ENCODE data around the gene ECHDC1.
A peak's percentile ranks its signal among the peaks of the same experiment; 100 is the strongest.
"Not testable (repeated sequence)": the region's sequence is repeated elsewhere in the genome, so short reads cannot be mapped to it uniquely, and the experiment has no call there.

The ECHDC1 gene

DNA sequence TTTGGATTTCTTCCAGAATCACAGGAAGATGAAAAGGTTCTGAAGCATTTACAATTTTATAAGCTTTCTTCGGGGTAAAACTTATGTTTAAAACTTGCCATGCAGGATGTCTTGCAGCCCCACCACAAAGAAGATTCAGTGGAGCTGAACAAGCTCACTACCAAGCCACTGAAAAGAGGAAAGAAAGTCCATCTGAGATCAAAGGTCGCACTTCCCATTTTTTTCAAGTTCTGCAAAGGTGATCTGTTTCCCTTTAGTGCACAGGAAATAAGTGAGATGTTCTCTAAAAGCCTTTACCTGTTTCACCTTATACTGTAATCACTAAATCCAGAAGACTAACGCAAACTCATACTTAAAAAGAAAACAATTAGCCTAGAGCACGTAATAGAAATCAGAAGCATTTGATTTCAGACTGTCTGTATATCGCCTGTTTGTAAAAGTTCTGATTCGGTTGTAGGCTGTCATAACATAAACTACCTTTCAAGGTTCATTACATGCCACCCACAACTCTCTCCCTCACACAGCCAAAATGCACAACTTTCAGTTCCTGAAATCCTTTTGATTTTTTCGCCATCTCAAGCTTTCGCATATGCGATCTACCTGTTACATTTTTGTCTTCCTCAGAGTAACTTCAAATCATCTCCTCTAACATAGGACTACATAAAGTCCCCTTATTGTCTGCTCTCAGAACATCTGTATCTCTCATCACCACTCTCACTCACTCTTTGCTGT is 1.8 kb downstream of the ECHDC1 start:
- FAIRE-seq = no peak

GRCh38 chr6:127340171-127340570 is 3.2 kb downstream of the ECHDC1 start:
- FAIRE-seq = no peak

- FAIRE-seq = no peak
These were observed 4.5 kb downstream of the ECHDC1 start for GRCh38 chr6:127338936-127339335.

GRCh38 chr6:127332383-127332961 is 10.9 kb downstream of the ECHDC1 start:
- FAIRE-seq = no peak

DNA sequence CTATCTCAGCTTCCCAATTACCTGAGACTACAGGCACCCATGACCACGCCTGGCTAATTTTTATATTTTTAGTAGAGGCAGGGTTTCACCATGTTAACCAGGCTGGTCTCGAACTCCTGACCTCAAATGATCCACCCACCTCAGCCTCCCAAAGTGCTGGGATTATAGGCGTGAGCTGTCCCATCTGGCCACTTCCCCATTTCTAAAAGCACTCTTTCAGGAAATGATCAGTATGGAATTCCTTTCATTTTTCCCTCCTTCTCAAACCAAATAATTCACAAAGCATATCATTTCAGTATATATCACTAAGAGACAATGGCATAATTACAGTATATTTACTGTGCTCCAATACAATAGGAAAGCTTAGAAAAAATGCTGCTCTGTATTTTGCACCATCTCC is 12.2 kb downstream of the ECHDC1 start:
- FAIRE-seq = not testable (repeated sequence)

DNA sequence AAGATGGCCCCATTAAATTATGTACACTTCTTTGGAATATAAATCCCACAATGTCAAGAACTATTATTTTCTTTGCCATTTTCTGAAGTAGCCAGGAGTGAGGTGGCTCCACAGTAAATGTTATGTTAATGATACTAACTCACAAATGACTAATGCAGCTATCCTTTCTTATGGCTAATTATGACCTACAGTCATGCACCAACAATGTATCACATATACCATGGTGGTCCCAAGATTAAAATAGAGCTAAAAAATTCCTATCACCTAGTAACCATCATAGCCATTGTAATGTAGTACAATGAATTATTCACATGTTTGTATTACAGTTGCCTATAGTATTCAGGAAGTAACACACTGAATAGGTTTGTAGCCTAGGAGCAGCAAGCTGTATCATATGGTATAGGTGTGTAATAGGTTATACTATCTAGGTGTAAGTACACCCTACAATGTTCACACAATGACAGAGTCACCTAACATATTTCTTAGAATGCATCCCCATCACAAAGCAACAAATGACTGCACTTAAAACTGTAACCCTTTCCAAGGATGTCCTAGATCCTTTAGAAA is 15.3 kb downstream of the ECHDC1 start:
- no peak for FAIRE-seq

DNA sequence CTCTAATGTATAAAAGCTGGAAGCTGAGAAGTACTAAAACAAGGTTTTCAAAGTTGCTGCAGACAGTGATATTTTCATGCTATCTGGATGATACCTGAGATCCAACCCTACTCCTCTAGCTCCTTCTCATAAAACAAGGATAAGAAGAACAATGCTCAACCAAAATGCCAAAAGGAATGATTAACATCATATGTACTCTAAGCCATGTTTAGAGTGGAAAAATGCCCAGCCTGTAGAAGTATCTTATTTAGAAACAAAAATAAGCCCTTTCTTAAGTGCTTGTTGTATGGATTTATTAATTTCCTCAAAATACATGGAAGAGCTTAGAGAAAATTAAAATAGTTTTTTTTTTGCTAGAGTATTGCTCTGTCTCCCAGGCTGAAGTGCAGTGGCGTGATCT is 23.7 kb downstream of the ECHDC1 start:
- no peak for FAIRE-seq

- no peak for FAIRE-seq
These were observed 25.9 kb downstream of the ECHDC1 start for GRCh38 chr6:127317388-127318128.

DNA sequence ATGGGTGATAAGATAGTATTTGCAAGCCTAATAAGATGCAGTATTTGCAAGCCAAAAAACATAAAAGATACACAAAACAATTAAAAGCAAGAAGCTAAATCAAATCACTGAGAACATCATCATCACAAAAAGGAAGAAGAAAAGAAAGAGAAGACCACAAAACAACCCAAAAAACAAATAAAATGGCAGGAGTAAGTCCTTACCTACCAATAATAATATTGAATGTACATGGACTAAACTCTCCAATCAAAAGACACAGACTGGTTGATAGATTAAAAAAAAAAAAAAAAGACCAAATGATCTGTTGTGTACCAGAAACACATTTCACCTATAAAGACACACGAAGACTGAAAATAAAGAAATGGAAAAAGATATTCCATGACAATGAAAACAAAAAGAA is 37.7 kb downstream of the ECHDC1 start:
- FAIRE-seq = no peak

- no peak for FAIRE-seq
These were observed 39.5 kb downstream of the ECHDC1 start for GRCh38 chr6:127303917-127304316.

DNA sequence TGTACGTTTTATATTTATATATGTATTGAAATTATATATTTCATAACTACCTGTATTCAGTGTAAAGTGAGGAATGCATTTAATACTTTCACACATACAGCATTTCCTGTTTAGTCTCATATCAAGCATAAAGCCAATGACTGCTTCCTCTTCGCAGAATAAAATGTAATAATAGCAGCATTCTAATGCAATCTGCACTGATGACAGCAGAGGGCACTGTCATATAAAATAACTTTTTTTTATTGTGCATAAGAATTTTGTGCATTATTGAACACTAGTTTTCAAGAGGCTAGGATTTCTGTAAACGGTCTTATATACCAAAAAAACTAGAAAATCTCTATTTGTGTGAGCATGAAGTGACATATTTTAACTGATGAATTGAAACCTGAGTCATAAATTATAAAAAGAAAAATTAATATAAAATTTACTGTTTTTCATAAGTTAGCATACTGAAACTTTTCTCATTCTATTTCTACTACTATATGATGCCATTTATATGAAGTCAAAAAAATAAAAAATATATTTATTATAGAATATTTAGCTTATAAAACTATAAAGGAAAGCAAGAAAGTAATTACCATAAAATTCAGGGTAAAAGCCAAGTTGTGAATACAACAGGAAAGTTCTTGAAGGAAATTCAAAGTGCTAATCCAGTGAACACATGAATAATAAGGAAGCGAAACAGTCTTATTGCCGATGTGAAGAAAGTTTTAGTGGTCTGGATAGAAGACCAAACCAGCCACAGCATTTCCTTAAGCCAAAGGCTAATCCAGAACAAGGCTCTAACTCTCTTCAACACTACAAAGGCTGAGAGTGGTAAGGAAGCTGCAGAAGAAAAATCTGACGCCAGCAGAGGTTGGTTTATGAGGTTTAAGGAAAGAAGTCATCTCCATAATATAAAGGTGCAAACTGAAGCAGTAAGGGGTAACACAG is 40.4 kb downstream of the ECHDC1 start:
- FAIRE-seq = peak; percentile 73

DNA sequence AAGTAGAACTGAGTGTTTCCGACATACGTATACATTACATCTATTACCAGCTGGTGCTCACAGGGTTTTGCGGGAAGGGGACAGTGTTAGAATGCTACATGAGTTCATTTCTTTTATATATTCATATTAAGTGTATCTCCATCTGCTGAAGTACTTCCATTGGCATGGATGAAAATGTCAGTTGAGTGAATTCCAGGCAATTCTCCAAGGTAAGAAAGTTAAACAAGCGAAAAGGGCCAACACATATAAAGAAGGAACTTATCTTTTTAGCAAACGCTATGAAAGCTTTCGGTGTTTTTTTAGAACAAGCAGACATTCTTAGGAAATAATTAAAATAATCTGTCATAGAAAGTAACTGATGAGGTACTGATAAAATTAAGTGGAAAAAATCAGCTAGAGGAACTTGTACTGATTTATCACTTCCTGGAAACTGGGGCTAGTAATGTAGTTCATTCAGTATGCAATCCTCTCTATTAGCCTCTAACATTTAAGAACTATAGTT is 42.2 kb downstream of the ECHDC1 start:
- FAIRE-seq = no peak

DNA sequence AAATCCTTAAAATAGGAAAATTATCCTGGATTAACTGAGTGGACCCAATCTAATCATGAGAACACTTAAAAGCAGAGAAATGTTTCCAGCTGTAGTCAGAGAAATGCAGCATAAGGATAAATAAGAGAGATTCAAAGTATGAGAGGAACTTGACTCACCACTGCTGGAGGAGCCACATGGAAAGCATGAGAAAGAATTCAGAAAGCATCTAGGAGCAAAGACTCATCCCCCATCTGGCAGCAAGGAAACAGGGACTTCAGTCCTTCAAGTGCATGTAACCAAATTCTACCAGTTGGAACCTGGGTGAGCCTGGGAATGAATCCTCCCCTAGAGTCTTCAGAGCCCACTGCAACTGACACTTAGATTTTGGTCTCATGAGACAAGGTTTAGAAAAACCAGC is 43.0 kb downstream of the ECHDC1 start:
- FAIRE-seq = no peak

- no peak for FAIRE-seq
These were observed 43.7 kb downstream of the ECHDC1 start for GRCh38 chr6:127299522-127300240.

DNA sequence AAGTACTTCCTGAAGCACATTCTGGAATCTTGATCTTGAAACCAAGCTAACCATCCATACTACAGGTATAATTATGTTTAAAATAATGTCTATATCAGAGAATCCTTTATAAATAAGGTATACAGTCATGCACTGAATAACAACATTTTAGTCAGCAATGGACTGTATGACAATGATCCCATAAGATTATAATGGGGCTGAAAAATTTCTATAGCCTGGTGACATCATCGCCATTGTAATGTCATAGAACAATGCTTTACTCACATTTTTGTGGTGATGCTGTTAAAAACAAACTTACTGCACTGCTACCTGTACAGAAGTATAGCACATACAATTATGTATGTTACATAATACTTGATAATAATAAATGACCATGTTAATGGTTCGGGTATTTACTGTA is 44.9 kb downstream of the ECHDC1 start:
- no peak for FAIRE-seq

DNA sequence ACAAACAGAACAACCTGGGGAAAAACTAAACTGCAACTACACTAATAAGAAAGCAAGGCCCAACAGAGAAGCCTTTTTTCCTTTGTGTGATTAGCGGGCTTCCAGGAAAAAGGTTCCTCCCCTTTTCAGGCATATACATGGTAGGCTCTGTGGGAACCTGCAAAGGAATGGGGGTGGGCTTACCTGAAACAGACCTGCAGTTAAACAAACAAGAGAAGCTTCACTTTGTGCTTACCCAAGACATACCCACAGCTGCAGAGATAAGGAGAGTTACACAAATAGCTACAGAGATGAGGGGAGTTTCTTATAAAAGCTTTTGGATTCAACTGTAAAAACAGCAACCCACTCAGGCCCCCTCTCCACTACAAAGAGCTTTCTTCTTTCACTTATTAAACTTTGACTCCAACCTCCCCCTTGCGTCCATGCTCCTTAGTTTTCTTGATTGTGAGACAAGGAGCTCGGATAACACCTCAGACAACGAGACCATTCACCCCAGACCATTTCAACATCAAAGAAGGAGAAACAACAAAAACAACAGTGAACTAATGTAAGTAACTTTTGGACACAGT is 45.8 kb downstream of the ECHDC1 start:
- FAIRE-seq = no peak

DNA sequence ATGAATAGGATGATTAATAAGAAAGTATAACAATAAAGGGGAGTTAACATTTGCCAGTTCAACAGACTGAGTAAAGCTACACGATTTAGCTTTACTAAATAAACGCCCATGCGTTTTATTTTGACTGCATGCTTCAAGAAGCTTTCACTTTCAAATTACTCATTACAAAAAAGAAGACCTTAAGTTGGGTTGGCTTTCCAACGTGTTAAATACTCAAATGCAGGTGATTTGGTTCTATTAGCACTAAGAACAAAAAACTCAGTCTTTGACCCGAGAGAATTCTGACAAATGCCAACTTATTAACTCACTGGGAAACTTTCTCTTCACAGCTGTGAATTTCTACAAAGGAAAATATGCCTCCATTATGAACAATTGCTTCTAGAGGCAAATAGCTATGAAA is 51.9 kb downstream of the ECHDC1 start:
- FAIRE-seq = no peak

GRCh38 chr6:127290391-127291265 is 52.8 kb downstream of the ECHDC1 start:
- FAIRE-seq = no peak

DNA sequence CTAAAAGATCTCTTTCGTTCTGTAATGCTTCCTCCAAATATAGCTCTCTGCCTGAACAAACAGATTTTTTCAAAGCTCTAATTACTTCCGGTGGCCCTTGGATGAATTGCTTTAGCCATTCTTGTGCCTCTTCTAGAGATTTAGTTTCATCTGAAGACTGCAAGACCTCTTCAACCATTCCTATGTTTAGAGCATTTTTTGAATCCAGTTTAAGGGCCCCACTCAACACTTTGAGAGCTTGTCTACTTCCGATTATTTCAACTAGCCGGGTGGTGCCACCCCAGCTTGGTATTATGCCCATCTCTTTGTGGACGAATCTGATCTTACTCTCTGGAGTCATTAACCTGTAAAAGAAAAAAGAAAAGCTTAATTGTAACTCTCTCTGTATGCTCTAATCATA is 53.5 kb downstream of the ECHDC1 start:
- no peak for FAIRE-seq

DNA sequence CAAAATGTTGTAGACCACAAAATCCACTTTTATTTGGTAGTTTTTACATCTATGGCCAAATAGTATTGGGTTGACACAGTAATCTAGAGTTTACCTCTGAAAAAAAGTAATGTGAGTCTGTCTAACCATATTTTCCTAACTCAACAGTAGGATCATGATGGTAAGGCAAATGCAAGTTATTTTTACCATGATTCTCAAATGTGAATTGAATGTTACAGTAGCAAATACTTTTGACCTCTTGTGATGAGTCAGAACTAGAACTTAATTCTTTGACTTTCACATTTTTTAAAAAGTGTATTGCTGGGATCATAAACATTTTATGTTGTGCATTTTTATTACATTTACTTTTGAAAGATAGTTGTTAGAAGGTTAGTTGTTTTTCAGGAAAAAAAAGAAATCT is 54.7 kb downstream of the ECHDC1 start:
- no peak for FAIRE-seq

Data from TTC549 (cell line).